Thyroid gland (tissue), 4 donors: Measurements from ENCODE around the gene ST8SIA4.

Experiments used
- POLR2A ChIP-seq, 2 donors: fragments of 450-650 bp; IDR thresholded peaks; one replicate each; pipeline ENCODE4 v1.6.1; 2017; ENCODE audit warnings: antibody characterized with exemption in 2 of 2, mild to moderate bottlenecking in 2 of 2, moderate library complexity in 1 of 2
- TF ChIP-seq, protein P1 (sequence below), 6 experiments: fragments of 200-600 bp in 3 of 6; fragments of 450-650 bp in 3 of 6; sonication (generic) in 3 of 6; IDR thresholded peaks; one replicate each; pipeline ENCODE4 v1.5.1; 2016 to 2019; ENCODE audit warnings: antibody characterized with exemption in 6 of 6, mild to moderate bottlenecking in 2 of 6, inconsistent platforms in 1 of 6, moderate library complexity in 1 of 6

GRCh38 chr5:100789694-100790093 is 113.4 kb downstream of the ST8SIA4 start:
- TF ChIP-seq, protein P1, sequence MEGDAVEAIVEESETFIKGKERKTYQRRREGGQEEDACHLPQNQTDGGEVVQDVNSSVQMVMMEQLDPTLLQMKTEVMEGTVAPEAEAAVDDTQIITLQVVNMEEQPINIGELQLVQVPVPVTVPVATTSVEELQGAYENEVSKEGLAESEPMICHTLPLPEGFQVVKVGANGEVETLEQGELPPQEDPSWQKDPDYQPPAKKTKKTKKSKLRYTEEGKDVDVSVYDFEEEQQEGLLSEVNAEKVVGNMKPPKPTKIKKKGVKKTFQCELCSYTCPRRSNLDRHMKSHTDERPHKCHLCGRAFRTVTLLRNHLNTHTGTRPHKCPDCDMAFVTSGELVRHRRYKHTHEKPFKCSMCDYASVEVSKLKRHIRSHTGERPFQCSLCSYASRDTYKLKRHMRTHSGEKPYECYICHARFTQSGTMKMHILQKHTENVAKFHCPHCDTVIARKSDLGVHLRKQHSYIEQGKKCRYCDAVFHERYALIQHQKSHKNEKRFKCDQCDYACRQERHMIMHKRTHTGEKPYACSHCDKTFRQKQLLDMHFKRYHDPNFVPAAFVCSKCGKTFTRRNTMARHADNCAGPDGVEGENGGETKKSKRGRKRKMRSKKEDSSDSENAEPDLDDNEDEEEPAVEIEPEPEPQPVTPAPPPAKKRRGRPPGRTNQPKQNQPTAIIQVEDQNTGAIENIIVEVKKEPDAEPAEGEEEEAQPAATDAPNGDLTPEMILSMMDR (IDR thresholded peaks at IDR 0.05): no peak
- TF ChIP-seq POLR2A (IDR thresholded peaks at IDR 0.05): no peak
